M059J (cell line): ENCODE results near the gene DGCR6L. TPM values are rescaled to one million over a fixed set of nuclear protein-coding genes. Genes with fewer than 3 reads are reported as not detected.
"Not testable (repeated sequence)": the region's sequence is repeated elsewhere in the genome, so short reads cannot be mapped to it uniquely, and the experiment has no call there.

ENCODE experiments used
- DNase-seq: peaks from one replicate; pipeline ENCODE4 v3.0.0-alpha.2; 2012; ENCODE audit warnings: low read depth
- total RNA-seq: library from RNA; depleted of rRNA; stranded (reverse); fragments of >200 nt; shearing (Covaris generic); gene quantifications from 2 replicates; pipeline ENCODE4 v1.2.3, GENCODE V29; 2014

Gene DGCR6L
- total RNA-seq, 1 experiment from 2014 or later: 52.1 TPM

DNA sequence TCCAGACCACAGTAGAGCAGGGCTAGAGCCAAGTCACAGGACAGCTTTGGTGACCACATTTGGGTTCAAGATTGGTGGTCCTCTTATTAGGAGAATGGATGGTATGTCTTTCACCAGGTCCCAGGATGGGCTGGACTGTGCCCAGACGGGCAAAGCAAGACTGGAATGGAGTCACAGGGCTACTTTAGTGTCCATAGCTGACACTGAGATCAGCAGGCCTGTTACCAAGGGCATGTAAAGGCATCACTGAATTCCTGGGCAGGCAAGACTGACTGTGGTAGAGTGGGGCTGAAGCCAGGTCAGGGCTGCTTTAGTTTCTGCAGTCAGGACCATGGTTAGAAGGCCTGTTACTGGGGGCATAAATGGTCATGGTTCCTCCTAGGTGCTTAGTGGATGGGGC lies 6.1 kb upstream of the DGCR6L start:
- DNase-seq: not testable (repeated sequence)

DNA sequence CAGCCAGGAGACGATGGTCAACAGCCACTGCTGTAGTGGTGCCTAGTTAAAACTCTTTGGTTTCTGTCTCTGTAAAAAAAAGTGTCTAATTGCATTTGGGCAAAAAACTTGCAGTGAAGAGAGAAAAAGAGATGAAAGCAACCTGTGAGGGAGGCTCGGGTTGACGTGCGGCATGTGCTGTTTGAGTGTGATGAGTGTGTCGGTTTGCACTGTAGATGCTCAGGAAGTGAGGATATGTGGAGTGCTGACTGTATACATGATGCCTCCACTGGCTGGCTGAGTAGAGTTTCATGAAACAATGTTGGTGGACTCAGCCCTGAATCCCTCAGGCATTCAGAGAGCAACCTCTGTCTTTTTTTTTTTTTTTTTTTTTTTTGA lies 4.3 kb upstream of the DGCR6L start:
- no peak for DNase-seq

DNA sequence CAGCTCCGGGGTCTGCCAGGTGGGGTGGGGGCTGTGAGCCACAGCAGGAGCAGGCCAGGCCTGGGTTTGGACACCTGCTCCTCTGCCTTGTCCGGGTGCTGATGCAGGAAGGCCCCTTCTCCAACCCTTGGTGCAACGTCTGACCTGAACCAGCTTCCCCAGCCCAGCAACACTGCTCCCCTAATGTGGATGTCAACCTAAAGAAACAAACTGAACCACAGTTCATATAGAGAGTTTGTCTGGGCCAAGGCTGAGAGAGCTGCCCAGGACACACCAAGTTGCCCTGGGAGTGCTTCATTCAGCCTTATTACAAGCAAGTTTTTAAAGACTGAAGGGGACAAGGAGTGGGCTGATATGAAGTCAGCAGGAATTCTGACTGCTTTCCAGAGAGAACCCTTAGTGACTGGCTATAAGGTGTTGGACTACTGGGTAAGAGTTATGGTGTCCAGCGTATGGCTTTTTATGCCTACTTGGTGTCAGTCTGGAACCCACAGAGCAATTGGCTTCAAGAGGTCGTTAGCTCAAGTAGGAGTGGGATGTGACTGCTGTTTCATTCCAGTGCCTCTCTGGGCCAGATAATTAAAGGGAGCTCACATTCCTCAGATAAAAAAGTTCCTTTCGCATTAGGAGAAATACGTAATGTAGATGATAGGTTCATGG lies 1.8 kb upstream of the DGCR6L start:
- not testable (repeated sequence) for DNase-seq

DNA sequence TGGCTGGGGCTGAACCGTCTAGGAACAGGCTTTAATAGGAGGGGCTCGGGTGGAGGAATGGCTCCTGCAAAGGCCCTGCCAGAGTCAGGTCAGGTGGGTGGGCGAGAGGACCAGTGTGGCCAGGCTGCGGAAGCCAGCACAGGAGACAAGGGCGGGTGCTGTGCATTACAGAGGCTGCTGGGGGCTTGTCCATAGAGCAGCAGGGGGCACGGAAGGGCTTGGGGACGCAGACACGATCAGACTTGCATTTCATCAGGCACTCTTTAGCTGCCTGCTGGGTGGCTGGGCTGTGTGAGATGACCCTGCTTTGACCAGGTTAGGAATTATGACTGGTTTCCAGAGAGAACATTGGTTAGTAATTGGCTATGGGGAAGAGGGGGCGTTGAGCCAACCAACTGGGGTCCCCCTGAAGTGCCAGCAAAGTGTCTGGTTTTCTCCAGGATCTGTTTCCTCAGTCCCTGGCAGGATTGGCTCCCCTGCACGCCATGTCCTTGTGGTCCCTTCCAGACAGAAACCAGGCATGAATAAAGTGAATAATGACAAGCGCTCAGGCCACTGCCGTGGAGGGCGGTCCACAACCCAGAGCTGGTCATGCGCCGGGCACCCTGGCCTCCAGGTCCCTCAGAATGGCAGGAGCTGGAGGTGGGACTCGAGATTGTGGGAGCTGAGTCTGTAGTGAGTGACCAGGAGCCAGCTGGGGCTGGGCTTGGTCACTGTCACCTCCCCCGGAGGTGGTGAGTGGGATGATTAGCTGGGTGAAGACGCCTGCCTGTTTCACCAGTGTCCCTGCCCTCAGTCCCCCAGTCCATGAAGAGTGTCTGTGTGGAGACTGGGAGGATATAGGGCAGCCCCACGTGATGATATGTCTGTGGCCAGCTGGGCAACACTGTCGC lies 1.0 kb upstream of the DGCR6L start:
- DNase-seq: not testable (repeated sequence)

DNA sequence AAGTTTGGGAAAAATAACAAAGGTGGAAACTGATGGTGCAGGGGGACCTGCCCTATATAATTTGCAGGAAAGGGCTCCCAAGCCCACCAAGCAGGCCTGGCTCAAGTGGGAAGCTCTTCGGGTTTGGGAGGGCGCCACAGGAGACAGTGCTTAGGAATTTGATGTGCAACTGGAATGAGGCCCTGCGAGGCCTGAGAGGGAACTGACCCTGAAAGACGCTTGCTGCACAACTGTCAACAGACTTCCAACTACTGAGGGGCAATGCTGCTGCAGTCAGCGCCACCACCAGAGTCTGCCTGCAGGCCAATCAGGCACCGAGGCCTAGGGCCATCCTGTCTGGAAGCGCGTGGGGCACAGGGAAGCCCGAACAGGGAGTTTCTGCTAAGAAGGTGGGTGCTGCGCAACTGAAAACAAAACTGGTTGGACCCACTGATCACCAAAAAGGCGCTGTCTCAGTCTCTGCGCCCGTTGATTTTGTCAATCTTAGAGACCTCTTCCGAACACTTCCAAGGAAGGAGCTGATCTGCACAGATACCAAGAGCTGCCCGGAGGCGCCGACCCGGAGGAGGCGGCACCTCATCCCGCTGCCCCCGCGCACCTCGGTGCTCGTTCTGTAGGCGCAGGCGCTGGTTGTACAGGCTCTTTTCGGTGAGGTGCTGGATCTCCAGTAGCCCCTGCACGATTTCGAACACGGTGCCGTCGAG lies 667 bp downstream of the DGCR6L start:
- peak; percentile 25 for DNase-seq

DNA sequence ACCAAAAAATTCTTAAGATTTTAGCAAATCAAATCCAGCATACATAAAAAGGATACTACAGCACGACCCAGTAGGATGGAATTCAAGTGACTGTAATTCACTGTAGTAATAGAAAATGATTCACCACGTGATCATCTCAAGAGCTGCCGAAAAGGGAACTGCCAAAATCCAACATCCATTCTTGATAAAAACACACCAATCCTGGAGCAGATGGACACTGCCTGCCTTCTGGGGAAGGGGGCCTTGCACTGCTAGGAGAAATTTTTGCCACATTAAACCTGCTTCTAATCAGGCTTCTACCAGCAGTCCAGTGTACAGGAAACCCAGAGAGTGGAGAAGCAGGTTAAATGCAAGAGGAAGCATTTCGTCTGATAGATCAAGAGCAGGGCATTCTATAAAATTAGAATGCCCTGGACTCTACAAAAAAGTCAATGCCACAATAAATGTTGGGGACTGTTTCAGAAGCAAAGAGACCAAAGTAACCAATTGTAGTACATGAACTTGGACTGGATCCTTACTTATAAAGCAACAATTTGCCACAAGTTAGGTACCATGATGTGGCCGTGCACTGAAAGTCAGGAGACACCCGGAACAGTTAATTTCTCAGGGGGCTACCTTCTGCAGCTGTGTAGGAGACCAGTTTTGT lies 1.7 kb downstream of the DGCR6L start:
- not testable (repeated sequence) for DNase-seq

DNA sequence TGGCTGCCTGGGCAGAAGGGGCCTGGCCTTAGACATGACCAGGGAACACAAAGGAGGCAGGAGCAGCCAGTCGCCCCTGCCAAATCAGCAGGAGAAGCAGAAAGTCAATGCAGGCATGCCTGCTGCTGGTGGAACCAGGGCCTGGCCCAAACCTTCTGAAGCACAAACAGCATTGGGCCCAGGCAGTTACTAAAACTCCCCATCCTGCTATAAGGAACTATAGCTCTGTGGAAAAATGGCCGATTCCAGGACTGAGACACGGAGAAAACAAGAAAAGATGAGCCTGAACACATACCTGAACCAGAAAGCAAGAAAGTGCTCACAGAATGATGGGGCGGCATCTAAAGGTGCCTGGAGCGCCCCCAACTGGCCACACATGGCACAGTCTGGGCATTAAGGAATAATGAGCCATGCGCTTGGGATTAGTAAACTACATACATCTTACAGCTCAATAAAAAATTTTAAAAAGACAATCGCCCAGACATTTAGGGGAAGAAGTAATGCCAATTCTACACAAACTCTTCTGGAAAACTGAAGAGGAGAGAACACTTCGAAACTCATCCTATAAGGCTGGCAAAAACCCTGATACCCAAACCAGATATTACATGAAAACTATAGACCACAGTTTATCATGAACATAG lies 2.3 kb downstream of the DGCR6L start:
- DNase-seq: not testable (repeated sequence)

DNA sequence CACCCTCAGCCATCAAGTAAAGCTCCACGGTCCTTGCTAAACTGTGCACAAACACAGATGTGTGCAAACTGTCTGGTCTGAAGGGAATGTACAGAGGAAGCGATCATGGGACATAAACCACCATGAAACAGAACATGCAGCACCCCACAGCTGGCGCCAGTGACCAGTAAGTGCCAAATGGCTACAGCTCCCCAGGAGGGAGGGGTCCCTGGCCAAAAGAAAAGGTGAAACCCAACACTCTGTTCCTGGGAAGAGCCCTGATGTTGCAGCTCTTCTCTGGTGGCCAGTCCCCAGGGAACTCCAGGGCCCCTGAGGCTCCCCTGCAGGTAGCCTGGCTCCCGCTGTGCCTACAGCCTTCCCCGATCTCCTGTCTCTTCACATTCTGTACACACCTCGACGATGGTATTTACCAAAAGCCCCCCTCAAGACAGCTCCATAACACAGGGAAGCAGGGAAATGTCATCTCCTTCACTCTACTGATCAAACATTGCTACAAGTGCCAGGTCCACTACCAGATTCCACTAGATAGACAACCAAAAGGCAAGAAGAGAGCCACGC lies 2.9 kb downstream of the DGCR6L start:
- no peak for DNase-seq

DNA sequence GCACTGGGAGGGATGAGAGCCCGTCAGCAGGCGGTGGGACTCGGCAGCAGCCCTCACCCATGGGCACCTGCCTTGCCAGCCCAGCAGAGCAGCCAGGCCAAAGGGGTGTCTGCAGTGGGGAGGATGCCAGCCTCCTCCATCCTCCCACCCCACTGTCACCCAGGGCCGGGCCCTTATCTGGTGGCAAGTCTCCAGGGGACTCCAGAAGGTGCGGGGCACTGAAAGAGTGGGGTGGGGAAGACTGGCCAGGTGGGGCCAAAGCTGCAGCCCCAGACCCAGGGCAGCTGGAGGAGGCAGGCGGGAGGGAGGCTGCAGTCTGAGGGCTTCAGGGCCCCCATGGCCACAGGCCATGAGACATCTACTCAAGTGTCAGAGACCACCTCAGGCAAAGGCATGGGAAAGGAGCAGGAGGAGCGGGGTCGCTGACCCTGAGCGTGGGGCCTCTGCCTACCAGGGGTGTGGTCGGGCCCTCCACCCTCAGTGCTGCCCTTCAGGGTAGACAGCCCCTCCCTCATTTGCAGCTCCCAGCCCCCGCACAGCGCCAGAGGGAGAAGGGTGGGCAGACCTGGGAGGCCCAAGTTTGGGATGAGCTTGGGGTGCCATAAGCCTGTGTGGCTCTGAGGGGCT lies 3.5 kb downstream of the DGCR6L start:
- no peak for DNase-seq

DNA sequence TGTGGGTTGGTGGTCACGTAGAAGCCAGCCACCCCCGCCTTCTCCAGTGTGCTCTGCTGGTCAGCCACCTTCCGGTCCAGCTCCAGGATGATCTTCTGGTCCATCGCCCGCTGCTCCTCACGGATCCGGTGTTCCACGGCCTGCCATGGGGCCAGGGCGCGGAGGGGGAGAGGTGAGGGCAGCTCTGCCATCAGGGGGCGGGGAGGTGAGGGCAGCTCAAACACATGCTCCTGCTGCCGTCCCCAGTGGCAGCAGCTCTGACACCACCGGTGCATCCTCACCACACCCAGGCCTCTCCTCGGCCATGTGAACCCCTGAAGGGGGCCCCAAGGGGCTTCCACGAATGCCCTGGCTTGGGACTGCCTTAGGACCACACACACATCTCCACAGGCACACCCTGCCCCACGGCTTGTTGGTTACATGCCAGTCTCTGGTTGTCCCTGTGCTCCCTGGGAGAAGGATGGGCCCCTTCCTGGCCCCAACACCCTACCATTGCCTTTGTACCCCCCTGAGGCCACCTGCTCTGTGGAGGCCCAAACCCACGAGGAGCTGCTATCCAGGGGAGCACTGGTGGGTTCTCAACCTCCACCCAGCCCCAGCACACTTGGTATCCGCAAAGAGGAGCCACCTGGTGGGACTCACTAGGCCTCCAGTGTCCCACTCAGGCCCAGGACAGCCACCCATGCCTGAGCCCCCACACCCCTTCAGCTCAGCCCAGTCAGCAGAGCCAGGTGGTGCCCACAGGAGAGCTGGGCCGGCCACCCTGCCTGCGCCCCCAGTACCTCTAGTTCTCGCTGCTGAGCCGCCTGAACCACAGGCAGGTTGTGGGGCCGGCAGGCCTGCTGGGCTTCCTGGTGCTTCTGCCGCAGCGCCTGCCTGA lies 4.3 kb downstream of the DGCR6L start:
- no peak for DNase-seq

DNA sequence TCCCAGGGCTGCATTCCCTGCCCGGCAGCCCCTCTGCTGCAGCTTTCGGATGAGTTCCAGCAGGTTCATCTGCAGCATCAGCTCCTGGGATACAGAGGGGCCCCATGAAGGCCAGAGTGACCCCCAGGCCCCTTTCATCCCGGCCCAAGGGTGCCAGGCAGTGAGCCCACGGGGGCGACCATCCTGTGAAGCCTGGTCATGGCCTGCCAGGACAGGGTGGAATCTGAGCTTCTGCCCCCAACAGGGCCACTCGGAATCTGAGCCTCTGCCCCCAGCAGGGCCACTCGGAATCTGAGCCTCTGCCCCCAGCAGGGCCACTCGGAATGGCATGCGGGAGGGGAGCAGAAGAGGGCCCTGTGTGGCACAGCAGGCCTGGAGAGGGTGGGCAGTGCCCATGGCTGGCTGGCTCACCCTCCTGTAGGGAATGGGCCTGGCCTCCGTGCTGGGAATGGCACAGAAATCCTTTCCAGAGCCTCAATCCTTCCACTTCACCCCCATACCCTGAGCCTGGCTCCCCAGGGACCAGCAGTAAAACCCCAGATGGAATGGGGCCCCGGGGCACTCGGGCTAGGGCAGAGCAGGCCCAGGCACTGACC lies 5.0 kb downstream of the DGCR6L start:
- DNase-seq: not testable (repeated sequence)

DNA sequence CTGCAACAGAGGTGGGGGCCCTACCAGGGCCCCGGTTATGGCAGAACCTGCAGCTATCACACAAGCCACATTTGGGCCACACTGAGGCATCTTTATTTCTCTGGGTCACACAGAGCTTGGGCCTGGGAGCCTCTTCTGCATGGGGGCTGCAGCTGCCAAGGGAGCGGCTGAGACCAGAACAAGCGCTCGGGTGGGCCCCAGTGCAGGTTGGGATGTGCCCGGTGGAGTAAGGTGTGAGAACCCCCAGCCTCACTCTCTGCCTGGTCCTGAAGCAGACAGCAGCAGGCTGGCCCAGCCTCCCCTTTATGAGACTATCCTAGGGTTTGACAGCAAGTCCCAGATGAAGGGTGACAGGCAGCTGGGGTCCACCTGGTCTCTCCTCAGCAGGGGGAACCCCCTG lies 5.7 kb downstream of the DGCR6L start:
- DNase-seq: not testable (repeated sequence)

DNA sequence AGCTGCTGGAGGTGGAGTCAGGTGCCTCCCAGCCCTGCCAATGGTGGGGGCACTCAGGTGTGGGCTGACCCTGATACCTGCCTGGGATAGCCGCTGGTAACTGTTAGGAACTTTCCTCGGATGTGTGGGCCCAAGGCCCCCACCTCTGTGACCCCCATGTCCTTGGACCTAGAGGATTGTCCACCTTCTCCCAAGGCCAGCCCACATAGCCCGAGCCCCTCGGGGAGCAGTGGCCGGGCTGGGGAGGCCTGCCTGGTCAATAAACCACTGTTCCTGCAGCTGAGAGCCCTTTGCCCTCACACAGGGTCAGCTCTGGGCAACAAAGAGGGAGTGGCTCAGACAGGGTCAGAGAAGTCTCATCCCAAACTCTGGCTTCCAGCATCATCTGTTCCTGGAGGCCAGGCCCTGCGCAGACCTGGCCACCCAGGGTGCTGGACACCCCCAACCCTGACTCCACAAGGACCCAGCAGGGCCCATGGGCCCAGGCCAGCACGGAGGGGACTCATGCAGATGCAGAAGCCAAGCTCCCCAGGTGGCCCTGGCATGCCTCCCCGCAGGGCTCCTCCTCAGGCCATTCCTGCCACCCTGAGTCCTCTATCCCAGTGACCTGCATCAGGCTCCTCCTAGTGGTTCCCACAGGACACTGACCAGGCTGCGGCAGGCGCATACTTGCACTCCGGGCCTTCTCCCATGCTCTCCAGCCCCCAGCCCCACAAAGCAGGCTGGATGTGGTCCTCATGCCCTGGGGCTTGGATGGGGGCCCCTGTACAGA lies 6.4 kb downstream of the DGCR6L start:
- not testable (repeated sequence) for DNase-seq

DNA sequence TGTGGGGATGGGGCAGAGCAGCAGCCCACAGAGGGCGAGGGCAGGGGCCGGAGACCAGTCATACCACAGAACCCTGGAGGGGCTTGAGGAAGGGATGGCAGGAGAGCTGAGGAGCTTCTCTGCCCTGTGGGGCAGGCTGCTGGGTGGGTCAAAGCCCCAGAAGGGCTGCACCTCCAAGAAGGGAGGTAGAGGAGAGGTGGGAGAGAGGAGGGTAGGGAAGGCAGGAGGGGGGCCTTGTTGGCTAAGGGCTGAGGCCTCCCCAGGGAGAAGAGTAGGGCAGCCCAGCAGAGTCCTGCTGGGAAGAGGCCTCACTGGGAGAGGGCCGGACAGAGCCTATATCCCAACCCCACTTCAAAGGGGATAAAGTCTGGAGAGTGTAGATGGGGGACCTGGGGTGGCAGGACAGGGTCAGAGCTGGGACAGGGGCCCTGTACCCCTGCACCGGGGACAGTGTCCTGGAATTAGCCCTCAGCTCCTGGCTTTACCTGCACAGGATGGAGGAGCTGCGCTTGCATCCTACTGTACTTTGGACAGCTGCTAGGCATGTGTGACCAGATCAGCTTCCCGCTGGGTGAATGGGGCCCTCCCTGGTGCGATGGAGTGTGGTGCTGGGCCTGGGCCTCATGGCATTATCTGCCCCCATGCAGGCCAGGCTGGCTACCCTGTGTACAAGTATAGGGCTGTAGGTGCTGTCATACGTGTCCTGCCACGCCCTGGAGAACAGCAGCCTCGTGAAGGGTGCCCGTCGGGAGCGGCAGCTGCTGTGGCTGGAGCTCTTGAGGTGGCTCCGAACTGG lies 7.3 kb downstream of the DGCR6L start:
- no peak for DNase-seq

DNA sequence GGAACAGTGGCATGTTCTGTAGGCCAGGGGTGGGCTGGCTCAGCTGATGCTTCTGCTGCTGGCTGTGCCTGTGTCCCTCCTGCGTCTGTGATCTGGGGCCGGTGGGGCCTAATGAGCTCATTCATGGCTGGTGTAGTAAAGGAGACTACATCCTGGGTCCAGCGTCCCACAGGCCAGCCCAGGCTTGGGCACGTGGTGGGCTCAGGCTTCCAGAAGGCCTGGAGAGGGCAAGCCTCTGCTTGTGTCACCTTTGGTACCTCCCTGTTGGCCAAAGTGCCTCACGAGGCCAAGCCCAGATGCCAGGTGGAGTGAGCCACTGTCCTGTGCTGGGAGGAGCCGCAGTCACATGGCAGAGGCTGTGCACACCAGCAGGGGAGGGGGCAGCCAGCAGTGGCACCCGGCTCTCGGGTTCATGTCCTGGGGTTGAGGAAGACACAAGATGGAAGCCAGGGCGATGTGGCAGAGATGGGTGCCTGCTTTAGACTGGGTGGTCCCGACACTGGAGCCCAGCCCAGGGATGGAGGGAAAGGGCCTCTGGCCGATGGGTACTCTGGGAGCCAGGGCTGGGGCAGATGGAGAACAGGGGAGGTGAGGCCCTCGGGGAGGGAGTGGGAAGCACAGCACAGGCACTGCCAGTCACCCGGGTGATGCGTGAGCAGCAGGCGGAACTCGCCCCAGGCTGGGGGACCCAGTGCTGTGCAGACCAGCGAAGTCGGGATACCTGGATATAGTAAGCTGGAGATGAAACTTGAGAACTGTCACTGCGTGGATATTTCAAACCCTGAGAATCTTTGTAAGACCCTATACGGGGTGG lies 8.4 kb downstream of the DGCR6L start:
- not testable (repeated sequence) for DNase-seq

DNA sequence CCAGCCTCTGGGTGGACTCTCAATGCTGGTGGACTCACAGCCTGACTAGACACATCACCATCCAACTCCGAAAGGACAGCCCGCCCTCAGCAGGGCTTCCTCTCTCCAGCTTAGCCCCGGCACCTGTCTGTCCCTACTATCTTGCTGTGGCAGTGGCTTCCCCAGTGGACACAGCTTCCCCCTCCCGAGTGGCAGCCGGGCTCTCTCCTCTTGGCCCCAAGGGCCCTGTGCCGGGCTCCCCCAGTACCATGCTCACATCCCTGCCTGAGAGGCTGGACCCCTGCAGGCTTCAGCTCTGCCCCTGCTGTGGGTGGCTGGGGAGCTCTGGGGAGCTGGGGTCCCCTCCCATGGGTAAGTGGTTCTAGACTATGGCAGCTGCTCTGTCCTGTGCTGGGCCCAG lies 9.1 kb downstream of the DGCR6L start:
- DNase-seq: not testable (repeated sequence)

DNA sequence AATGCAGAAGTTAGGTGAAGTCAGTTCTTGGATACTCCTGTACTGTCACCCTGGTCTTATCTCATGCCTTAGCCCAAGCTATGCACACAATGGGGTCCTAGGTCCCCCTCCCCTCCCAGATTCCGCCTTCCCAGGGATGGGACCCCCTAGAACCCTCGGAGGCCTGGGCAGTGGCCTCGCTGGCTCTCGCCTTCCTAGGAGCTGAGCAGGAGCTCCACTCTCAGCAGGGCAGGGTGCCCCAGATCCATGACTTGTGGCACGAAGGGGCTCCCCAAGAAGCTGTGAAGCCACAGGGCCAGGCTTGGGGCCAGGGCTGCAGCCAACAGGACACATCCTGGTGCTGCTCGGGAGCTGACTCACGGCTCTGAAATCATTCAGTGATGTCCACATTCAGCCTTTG lies 9.7 kb downstream of the DGCR6L start:
- not testable (repeated sequence) for DNase-seq
